Stimulated activated CD8-positive, alpha-beta memory T cell treated with anti-CD3 and anti-CD28 coated beads, Interleukin-2, amount 100 ng/mL, for 1 hour (primary cell): ENCODE results near the gene ZNF618.

Source experiments
- DNase-seq, 2 donors: peaks; one replicate each; pipeline ENCODE4 v3.0.0-alpha.2; 2020; ENCODE audit warnings: low read depth in 2 of 2

The ZNF618 gene

DNA sequence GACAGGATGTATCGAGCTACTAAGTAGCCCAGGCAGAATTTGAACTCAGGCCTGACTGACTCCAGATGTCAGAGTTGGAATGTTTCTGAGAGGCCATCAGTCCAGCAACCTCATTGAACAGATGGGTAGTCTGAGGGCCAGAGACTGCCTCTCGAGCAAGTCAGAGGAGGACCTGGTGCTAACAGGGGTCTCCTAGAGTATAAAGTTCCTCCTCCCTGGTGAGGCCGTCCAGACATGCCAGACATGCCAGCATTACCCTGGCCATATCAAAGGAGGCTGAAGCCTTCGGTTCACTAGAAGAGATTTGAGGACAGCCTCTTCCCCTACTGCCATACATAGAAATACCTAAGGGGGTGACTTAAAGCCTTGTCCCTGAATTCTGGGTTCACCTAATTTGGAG lies 81.2 kb downstream of the ZNF618 start:
- no peak for DNase-seq

DNA sequence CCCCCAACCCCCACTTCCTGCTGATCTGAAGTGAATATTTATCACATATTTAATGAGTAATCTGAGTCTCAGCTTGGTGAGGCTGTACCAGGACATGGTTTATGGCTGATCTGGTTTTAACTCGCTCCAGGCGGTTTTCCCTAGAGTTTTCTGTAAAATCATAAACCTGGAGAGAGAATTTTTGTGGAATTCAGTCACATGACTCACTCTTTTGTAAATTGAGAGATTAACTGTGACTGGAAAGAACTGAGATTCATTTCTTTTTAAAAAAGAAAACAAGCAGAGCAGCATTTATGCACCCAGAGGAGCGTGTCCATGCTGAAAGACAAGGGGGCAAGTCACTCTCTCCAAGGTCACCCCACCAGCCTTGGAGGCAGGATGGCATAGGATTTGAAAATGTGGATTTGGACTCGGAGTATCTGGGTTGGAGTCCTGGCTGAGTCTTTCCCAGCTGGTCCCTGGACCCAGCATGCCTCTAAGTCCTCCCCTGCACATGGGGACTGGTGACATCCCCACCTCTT lies 81.8 kb downstream of the ZNF618 start:
- no peak for DNase-seq

- no peak for DNase-seq
Observed at GRCh38 chr9:113958556-113958955, 82.4 kb downstream of the ZNF618 start.

DNA sequence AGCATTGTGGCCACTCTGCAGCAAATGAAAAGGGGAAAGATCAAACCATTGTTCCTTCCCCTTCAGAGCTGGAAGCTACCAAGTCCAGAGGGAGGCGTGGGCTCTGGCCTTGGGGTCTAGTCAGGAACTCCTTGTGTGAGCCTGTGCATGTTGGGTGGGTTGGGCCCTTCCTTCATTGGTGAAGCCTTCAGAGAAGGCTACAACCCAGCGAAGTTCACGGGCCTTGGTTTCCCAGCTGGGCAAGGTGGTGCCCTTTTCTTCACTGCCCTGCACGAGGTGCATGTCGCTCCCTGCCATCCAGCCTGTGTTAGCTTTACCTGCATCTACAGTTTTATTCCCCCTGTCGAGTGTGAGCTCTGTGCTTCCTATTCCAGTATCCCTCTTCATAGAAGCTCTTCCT lies 84.7 kb downstream of the ZNF618 start:
- DNase-seq: no peak

DNA sequence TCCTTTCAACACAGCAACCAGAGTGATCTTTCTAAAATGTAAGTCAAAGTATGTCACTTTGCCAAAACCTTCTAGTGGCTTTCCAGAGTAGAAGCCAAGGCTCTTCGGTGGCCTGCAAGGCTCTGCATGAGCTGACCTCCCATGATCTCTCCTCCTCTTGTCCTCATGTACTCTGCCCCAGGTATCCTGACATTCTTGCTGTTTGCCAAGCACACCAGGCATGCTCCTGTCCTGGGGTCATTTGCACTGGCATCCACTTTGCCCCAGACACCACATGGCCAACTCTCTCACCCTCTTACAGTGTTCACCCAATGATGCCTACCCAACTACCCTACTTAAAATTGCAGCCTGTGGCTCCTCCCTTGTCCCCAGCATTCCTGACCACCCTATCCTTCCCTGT lies 86.3 kb downstream of the ZNF618 start:
- no peak for DNase-seq

DNA sequence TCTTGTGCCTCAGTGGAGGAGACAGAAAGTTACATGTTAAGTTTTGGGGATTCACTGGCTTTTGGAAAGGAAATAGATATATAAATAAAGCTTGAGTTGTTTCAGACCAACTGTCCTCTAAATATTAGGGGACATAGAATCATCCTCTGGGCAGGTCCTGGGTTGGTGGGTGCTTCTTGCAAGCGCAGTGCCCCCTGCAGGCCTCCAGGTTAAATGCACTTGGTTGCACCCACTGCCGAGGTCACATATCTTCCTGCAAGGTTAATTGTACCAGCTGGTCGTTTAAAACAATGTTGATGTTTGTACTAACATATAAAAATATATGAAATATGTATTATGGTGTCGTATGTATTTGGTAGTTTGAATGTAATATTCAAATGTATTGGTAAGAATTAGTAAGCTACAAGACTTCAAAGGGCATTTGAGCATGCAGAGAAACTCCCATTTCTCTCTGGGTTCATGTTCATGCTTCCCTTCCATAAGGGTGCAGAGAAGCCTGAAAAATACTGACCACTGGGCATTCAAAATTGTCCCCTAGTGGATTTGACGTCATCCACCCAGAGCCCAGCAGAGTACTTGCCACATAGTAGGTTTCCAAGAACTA lies 87.0 kb downstream of the ZNF618 start:
- peak in 1 of 2 donors; percentile 9 for DNase-seq

DNA sequence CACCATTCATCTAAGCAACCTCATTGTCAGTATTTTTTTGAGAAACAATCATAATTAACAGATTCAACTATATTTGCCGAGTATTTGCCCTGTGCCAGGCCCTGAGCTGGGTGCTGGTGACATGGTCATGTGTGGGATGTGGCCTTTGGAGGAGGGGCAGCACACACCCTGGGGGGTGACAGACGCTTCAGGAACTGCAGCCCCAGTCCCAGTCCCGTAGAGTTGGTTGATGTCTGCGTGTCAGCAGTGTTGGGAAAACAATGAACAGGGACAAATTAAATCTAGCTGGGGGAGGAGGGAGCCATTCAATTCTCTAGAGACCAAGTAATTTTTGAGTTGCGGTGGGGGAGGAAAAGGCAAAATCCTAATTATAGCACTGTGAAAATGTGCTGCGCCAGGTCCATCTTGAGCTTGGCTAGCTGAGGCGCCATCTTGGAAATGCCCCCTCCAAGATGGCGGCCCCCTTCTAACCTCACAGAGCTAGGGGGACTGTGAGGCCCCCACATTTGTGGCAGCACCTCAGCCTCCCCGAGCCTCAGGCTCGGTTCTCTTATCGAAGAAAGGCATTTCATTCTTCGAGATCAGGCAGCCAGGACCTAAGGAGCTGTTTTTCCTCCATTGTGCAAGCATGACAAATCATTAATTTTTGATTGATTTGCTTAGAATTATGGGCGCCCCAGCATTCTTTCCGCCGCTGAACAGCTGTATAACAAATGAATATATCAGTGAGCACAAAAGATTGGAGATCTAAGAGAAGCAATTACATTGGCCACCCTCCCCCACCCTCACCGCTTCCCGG lies 87.8 kb downstream of the ZNF618 start:
- DNase-seq: no peak

DNA sequence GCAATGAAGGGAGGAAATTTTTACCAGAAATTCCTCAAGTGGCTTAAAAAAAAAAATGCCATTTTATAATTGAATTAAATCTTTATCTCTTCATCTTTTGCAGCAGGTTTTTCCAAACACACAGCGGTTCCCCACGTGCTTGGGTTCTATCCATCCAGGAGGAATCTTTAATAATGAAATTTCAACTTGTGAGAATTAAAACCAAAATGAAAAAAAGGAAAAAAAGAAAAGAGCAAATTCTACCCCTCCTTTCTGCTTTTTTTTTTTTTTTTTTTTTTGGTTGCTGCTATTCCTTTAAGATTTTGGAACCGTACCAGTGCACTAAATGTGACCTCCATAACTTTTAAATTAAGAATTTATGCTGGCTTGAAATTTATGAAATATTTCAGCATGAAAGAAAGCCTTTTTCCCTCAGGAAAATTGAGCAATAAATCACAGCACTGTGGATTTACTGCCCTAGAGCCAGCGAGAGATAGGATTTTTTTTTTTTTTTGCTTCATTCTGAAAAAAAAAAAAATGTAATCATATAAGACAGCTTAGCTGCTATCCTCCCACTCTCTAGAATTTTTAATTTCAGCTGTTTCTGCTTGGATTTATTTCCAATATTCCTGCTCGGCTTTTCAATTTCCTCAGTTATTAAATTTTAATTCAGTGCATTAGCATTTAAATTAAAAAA lies 88.5 kb downstream of the ZNF618 start:
- DNase-seq: no peak

- DNase-seq: no peak
Observed at GRCh38 chr9:113966394-113966793, 90.3 kb downstream of the ZNF618 start.

DNA sequence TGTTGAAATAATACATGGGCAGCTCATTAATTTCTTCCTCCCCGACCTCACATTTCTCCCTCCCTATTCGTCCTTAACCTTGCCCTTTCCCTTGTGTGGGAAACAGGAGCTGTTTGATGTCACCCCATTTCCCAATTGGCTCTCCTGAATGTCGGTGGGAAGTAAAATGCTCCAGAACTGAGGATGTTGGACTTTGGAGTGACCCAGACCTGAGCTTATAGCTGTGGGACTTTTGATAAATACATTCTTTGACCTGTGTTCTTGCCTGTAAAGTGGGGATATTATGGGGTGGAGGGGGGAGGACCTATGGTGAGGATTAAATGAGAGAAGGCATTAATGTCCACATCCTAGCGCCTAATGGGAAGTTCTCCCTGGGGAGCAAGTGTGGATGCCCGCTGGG lies 91.3 kb downstream of the ZNF618 start:
- no peak for DNase-seq

- no peak for DNase-seq
Observed at GRCh38 chr9:113969343-113969742, 93.2 kb downstream of the ZNF618 start.

DNA sequence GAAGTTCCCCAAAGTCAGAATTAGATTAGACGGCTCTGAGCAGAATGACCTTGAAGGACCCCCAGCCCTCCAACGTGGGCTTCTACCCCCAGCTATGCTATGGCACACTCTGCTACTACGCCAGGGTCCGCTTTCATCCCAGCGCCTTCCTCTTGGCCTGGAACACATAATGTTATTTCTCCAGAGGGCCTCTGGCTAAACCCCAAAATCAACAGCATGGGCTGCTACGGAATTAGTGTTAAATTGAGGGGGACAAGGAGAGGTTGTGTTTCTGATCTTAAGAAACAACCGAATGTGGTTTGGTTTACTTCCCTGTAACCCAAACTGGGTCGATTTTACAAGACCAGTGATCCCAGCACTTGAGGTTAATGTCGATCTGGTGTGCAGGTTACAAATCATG lies 97.1 kb downstream of the ZNF618 start:
- DNase-seq: no peak

DNA sequence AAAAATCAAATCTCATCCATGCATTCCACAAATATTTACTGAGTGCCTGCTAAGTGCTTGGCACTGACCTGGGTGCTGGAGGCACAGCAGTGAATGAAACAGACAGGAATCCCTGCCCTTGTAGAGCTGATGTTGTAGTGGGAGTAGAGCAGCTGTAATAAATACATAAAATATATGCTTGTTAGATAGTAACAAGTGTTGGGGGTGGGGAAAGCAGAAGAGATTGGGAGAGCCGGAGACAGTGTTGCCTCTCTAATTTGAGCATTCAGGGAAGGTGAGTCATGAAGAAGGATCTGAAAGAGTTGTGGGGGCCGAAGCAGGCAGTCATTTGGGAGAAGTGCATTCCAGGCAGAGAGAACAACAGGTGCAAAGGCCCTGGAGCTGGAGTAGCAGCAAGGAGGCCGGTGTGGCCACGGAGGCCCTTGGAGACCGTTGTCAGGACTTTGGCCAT lies 97.9 kb downstream of the ZNF618 start:
- DNase-seq: no peak

DNA sequence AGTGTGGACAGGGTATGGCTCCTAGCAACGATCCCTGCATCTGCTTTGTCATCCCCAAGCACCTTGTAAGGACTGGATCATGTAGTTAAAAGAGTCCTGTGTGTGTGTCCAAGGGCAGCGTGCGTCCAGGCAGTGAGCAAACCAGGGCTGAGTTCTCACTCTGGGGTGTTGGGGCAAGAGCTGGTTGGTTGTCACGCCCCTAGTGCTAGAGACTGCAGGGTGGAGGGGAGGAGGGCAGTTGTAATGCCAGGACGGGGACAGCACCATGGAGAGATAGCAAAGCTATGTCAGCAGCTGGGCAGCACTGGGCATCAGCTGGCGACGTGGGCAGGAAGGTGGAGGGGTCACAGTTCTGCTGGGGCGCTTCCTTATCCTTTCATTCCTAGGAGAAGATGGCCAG lies 100.8 kb downstream of the ZNF618 start:
- no peak for DNase-seq

DNA sequence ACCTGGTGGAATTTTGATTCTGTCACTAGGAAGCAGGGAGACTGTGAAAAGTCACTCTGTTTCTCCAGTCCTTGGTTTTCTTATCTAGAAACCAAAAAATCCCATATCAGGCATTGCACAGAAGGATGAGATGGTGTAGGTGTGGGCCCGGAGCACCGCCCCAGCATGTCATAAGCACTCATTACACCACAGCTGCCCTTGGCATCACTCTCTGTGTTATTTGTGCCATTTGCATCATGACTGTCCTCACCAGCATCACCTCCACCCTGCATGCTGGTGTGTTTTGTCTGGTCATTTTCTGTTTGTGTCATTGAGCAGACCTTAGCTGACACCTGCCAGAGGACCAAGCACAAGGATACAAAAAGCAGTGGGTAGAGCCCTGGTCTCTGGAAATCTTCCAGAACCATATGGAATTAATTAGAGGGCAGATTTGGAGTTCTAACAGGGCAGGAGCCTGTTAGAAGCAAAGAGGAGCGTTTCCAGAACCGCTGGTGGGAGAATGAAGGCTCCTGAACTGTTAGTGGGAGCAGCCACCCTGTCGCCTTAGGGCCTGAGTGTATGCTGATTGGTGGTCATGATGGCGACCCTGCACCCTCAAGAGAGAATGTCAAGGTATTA lies 102.7 kb downstream of the ZNF618 start:
- no peak for DNase-seq

DNA sequence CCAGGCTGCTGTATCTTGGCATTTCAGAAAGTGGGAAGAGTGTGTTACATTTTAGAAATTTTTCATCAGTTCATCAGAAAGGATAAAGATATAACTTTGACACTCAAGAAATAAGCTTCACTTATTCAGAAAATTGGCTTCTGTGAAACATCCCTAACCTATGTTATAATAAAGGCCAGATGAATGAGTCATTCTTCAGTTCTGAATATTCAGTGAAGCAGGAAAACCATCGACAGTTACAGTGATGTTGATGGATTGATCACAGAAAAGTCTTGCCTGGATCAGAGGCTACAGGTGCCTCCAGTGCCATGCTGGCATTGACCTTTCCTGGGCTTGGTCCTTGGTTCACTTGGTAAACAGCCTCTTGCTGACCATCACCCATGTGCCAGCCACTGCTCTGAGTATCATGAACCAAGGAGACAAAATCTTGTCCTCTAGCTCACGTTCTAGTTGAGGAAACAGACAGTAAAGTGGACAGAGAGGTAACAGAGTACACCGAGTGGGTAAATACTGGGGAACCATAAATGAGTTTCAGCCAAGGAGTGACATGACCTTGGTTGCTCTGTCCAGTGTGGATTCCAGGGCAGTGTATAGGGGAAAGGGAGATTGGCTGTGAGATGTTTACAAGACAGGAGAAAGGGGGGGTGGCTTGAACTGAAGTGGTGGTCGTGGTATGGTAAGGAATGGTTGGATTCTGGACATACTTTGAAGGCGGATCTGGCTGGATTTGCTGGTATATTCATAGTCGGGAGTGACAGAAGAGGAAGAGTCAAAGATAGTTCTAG lies 103.4 kb downstream of the ZNF618 start:
- DNase-seq: no peak

DNA sequence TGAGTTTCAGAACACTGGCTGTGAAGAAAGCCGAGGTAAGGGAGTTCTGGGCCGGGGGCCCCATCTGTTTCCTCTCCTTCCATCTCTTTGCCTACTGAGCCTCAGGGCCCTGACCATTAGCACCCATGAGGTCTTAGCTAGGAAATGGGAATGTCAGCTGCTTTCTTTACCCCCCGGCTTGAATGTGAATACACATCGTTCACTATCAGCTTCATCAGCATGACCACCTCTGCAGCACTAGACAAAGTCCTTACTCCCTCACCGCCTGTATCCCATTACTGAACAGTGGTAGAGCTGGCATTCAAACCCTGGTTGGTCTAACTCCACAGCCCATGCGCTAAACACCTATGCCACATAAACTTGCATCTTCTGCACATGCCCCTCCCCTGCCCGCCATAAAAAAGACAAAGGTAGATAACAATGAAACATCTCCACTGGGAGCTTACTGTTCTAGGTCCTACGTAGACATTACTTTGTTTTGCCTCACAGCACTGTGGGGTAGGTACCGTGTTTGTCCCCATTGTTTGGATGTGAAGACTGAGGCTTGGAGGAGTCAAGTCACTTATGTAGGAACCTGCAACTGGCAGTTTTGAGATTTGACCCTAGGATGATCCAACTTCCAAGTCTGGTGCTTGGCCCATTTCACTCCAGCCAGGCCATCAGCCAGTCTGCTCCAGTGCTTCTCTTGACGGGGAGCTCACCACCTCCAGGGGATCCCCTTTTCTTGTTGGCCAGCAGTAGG lies 108.7 kb downstream of the ZNF618 start:
- no peak for DNase-seq

- DNase-seq: no peak
Observed at GRCh38 chr9:113985968-113986585, 110.0 kb downstream of the ZNF618 start.

DNA sequence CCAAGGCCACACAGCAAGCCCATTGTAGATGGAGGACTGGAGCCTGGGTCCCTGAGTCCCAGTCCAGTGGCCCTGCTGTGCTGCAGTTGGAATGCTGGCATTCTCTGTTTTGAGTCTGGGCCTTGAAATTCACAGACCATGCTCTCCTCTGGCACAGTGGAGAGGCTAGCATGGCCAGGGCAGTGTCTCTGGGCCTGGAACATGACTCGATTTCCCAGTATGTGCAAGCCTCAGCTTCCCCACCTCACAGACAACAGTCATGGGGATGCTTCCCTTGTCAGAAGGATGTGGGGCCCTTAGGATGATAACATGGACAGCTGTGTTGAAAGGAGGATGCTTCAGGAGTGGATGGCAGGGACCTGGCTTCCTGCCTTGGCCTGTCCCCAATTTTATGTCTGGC lies 110.8 kb downstream of the ZNF618 start:
- DNase-seq: no peak

DNA sequence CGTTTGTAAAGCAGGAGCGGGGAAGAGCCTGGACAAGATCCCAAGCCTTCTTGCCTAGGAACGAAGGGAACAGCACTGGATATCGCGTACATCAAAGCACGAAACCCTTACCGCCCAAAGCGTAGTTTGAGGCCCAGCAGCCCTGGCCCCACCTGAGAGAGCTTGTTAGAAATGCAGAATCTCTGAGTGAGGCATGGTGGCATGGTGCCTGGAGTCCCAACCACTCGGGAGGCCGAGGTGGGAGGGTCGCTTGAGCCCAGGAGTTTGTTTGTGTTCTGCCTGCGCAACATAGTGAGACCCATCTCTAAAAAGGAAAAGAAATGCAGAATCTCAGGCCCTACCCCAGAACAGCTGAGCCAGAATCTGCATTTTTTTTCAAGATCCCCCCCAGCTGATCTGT lies 111.4 kb downstream of the ZNF618 start:
- DNase-seq: no peak
